NCI-H187 (cell line): ENCODE data around the gene KRTAP3-2.

Experiments used
- DNase-seq, 2 experiments: peaks; one replicate each; lab custom pipeline; 2025; lab: John Stamatoyannopoulos, UW

Gene KRTAP3-2

GRCh38 chr17:40963838-40964237 lies 35.9 kb downstream of the KRTAP3-2 start:
- DNase-seq = no peak

DNA sequence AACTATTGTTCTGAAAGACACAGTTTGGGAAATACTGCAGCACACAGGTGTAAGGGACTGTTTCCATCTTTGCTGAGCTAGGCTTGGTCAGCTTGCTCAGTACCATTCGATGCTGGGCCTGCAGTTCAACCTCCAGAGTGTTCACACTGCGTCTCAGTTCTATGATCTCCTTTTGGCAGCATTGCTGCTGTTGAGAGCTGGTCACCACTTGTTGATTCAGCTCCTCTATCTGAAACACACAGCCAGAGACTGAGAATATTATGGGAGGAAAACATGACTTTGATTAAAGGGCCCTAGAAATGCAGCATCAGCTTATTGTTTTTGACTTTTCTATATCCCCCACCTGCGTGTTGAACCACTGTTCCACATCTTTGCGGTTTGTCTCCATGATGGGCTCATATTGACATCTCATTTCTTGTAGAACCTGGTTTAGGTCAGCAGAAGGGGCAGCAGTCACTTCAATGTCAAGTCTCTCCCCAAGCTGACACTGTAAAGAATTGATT lies 37.6 kb downstream of the KRTAP3-2 start:
- DNase-seq = no peak

DNA sequence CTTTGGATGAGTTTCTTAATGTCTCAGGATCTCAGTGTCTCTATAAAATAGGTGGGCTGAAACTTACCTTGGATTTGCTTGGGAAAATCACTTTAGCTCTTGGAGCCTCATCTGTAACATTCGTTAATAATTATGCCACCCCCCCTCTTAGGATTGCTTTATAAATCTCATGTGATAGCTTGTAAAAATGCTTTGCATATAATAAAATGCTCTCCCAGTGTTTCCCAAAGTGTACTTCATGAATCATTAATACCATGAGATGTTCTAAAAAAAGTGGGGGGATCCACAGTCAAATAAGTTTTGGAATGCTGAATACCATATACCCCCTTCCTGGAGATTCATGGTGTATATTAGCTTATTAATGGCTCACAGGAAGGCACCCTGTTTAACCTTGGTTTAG lies 38.1 kb downstream of the KRTAP3-2 start:
- no peak for DNase-seq

DNA sequence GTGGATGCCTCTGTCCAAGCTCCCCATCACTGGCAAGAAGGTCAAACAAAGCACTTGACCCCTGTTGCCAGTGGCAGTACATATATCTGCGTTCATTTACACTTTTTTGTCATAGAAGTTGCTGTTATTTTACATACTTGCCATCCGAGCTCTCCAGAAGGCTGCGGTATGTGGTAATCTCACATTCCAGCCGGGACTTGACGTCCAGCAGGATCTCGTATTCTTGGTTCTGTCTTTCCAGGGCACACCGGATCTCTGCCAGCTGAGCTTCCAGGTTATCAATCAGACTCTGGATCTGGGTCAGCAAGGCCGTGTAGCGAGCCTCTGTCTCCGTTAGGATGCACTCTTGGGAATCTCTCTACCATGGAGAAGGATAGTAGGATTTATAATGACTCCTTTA lies 39.6 kb downstream of the KRTAP3-2 start:
- no peak for DNase-seq

DNA sequence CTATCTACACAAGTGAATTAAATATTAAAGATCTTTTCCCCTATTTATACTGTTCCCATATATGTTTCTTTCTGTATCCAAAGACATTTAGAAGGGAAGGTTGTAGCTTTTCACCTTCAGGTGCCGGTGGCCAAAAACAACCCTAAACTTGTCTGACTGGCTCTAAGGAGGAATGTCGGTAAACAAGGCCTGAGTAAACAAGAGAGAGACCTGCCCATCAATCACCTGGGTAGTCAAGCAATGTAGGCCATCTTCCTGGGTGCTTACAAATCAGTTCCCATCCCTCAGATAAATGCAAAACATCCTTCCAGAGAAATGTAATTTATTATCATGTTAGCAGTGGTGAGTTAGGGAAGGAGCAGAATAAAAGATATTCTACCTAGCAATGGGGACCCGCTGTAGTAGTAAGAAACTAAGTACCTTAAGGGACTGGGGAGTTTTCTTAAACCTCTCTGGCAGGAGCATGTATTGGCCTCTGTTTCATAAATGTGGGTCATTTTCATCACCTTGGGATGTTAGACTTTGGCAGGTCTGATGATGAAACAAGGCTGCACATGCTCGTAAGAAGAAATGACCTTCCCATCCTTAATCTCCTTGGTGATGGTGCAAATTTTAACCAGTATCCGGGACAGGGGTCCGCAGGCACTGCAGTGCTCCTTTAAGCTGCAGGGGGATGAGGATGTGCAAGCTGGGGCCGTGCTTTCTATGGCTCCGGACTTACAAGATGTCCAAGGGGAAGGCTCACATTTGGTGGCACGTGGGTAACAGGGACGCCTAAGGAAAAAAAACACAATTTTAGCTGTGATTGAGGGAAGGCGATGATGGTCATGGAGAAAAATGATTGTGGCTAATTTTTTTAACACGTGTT lies 41.4 kb downstream of the KRTAP3-2 start:
- DNase-seq = no peak

DNA sequence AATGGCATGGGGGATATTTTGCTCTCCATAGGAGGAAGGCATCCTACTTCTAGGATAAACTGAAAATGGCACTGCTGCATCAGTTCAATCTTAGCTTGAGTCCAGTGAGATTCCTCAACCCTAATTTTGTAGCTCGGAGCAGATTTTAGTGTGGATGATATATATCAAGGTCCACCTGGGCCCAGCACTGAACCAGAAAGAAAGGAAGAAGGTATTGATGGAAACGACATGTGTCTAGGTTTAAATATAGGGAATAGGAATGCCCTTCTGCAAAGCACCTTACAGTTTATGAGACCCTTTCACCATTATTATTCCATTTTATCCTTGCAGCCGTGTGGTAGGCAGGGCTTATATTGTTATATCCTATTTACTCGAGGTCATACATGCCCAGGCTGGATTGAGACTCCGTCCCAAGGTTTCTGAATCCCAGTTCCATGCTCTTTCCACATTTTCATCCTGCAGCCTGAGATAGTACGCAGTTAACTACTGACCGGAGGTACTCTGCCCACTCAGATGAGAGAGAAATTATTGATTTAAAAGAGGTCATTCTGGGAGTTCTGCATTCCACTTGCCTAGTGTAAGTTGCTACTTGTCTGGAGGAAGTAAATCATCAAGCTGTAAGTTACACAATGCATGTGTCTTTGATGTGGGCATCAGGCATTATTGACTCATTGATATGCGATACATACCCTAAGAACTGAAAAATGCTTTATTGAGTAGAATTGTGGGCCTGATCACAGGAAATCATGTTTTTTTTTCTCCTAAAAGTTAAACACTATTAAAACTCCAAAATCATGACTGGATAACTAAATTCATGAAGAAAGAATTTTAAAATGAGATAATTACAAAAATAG lies 43.1 kb downstream of the KRTAP3-2 start:
- DNase-seq = no peak

- DNase-seq = no peak
Observed at GRCh38 chr17:40953881-40954280, 45.8 kb downstream of the KRTAP3-2 start.

- DNase-seq = no peak
Observed at GRCh38 chr17:40952661-40953060, 47.0 kb downstream of the KRTAP3-2 start.

DNA sequence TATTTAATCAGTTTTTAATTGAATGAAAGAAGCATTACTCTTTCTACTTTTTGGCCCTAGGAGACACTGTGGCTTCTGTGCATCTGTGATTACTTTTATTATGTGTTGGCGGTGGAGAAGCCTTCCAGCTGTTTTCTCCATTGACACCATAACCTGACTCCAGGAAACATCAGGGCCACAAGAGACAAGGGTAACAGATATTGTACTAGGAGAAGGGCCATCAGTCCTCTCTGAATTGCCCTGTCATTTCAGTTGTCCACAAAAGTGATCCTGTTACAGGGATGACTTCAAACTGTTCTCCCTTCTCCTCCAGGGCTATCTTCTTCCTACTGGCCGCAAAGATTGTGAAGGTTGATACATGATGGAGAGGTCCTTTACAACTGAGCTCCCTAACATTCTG lies 47.6 kb downstream of the KRTAP3-2 start:
- DNase-seq = no peak

- DNase-seq = no peak
Observed at GRCh38 chr17:40951011-40951622, 48.6 kb downstream of the KRTAP3-2 start.

DNA sequence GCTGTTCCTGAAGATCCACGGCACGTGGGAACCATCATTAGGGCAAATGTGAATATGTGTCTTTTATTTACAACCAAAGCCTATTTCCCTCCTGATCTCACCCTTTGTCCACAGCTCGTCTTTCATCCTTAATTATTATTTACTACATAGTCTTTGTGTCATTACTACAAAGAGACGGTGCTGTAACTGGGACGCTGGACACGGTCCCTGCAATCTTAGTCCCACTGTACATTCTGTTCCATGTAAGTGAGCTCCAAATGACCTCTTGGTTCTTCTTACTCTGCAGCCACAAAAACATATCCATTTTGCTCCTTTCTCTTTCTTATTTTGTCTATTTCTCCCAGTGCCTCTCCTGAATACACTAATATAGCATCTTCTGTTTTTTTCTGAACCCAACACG lies 49.5 kb downstream of the KRTAP3-2 start:
- DNase-seq = no peak

DNA sequence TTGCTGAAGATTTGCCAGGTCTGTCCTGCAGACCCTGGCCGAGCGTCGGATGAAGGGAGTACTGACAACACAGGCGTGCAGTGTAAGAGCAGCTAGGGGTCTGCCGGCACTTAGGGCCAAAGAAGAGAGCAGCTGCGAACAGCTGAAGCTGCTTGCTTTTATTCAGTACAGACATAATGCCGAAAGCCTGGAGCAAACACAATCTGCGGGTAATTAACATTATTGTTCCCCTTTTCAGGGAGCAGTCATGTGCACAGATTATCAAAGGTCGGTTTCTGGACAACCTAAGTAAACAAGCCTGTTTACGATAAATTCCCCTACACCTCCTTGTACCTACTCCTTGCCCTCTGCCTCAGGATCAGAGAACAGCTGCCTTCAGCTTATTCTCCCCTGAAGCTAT lies 50.3 kb downstream of the KRTAP3-2 start:
- no peak for DNase-seq
